Nephron (organoid): ENCODE data around the gene FCER1A.

Experiments used
- H3K27ac Mint-ChIP-seq, 3 experiments: 2 replicates each; pipeline ENCODE4 v1.8.0; 2020; ENCODE audit warnings: mixed read lengths in 3 of 3, mild to moderate bottlenecking in 2 of 3, moderate library complexity in 1 of 3
- H3K27me3 Mint-ChIP-seq: 2 replicates; pipeline ENCODE4 v1.8.0; 2021; ENCODE audit warnings: low read depth, mild to moderate bottlenecking, moderate library complexity, mixed read lengths
- H3K36me3 Mint-ChIP-seq: 2 replicates; pipeline ENCODE4 v1.8.0; 2020; ENCODE audit warnings: low read depth, mixed read lengths
- H3K4me1 Mint-ChIP-seq: 2 replicates; pipeline ENCODE4 v1.8.0; 2020; ENCODE audit warnings: mixed read lengths
- H3K4me3 Mint-ChIP-seq, 3 experiments: 2 replicates each; pipeline ENCODE4 v1.8.0; 2020; ENCODE audit warnings: mild to moderate bottlenecking in 3 of 3, mixed read lengths in 3 of 3, moderate library complexity in 2 of 3
- H3K9me3 Mint-ChIP-seq: 2 replicates; pipeline ENCODE4 v1.8.0; 2020; ENCODE audit warnings: mixed read lengths
- CTCF ChIP-seq, 3 experiments: fragments of 200-600 bp; sonication (generic); IDR thresholded peaks; one replicate each; pipeline ENCODE4 v1.5.0; 2021; ENCODE audit warnings: antibody characterized with exemption in 3 of 3; ENCODE audit not compliant: unreplicated experiment in 3 of 3

FCER1A gene

GRCh38 chr1:159279773-159280172 is 22.4 kb upstream of the FCER1A start:
- Mint-ChIP-seq H3K4me3 (no peak overlapping the region), H3K27ac (no peak overlapping the region), H3K36me3 (no peaks in the 10 kb centered on the region), H3K4me1 (no peaks in the 10 kb centered on the region), H3K27me3 (no peaks in the 10 kb centered on the region), H3K9me3 (no peaks in the 10 kb centered on the region)
- no peak for TF ChIP-seq CTCF (IDR thresholded peaks at IDR 0.05; ENCODE audit: unreplicated experiment in 3 of 3)

GRCh38 chr1:159282118-159282517 is 20.0 kb upstream of the FCER1A start:
- Mint-ChIP-seq H3K27ac (no peak overlapping the region), H3K4me1 (no peaks in the 10 kb centered on the region), H3K27me3 (no peaks in the 10 kb centered on the region)

GRCh38 chr1:159289060-159289459 is 13.1 kb upstream of the FCER1A start:
- H3K36me3 Mint-ChIP-seq: no peaks in the 10 kb centered on the region

More at GRCh38 chr1:159282118-159282517, 20.0 kb upstream of the FCER1A start:
- Mint-ChIP-seq H3K9me3 (no peaks in the 10 kb centered on the region), H3K4me3 (no peak overlapping the region), H3K36me3 (no peaks in the 10 kb centered on the region)
- TF ChIP-seq CTCF (IDR thresholded peaks at IDR 0.05; ENCODE audit: unreplicated experiment in 3 of 3): no peak

DNA sequence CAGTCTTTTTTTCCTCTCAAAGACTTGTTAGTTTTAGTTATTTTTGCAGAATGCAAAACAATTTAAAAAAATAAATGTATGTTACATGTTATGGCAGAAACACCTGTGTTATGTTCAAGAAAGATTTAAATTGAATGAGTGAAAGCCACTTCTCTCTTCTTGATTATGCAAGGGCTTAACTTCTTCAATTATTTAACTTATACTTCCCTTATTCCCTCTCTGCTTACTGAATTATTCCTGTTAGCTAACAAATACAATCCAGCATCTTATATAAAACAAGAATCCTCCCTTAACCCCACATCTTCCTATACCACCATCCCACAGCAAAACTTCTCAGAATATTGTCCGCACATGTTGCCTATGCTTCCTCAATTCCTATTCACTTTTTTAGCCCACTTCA is 10.7 kb upstream of the FCER1A start:
- Mint-ChIP-seq H3K4me3 (no peak overlapping the region), H3K36me3 (no peaks in the 10 kb centered on the region), H3K27me3 (no peaks in the 10 kb centered on the region), H3K4me1 (no peaks in the 10 kb centered on the region), H3K9me3 (no peaks in the 10 kb centered on the region), H3K27ac (no peak overlapping the region)
- TF ChIP-seq CTCF (IDR thresholded peaks at IDR 0.05; ENCODE audit: unreplicated experiment in 3 of 3): no peak

More at GRCh38 chr1:159289060-159289459, 13.1 kb upstream of the FCER1A start:
- Mint-ChIP-seq H3K4me1 (no peaks in the 10 kb centered on the region), H3K9me3 (no peaks in the 10 kb centered on the region), H3K27ac (no peak overlapping the region), H3K27me3 (no peaks in the 10 kb centered on the region), H3K4me3 (no peak overlapping the region)
- no peak for TF ChIP-seq CTCF (IDR thresholded peaks at IDR 0.05; ENCODE audit: unreplicated experiment in 3 of 3)

- Mint-ChIP-seq H3K27ac (no peak overlapping the region), H3K4me1 (no peaks in the 10 kb centered on the region), H3K36me3 (no peaks in the 10 kb centered on the region), H3K9me3 (no peaks in the 10 kb centered on the region), H3K4me3 (no peak overlapping the region), H3K27me3 (no peaks in the 10 kb centered on the region)
- no peak for TF ChIP-seq CTCF (IDR thresholded peaks at IDR 0.05; ENCODE audit: unreplicated experiment in 3 of 3)
Observed at GRCh38 chr1:159296706-159297375, 5.3 kb upstream of the FCER1A start.

- no peak overlapping the region for H3K4me3 Mint-ChIP-seq
- no peaks in the 10 kb centered on the region for H3K4me1 Mint-ChIP-seq
- H3K36me3 Mint-ChIP-seq: no peaks in the 10 kb centered on the region
- no peak overlapping the region for H3K27ac Mint-ChIP-seq
- H3K9me3 Mint-ChIP-seq: no peaks in the 10 kb centered on the region
- no peak for TF ChIP-seq CTCF (IDR thresholded peaks at IDR 0.05; ENCODE audit: unreplicated experiment in 3 of 3)
- H3K27me3 Mint-ChIP-seq: no peaks in the 10 kb centered on the region
Observed at GRCh38 chr1:159300146-159300545, 2.0 kb upstream of the FCER1A start.
